GM12865 (cell line): Measurements from ENCODE around the gene CATSPER1.
"Not testable (repeated sequence)": the region's sequence is repeated elsewhere in the genome, so short reads cannot be mapped to it uniquely, and the experiment has no call there.

Source experiments
- DNase-seq: peaks from one replicate; pipeline ENCODE4 v3.0.0; 2010; ENCODE audit warnings: low read depth
- H3K4me3 ChIP-seq: 2 replicates; pipeline ENCODE4 v1.5.1; 2011; ENCODE audit warnings: mild to moderate bottlenecking, low read depth, low read length, control low read depth
- TF ChIP-seq, protein P1 (sequence below): IDR thresholded peaks from 2 replicates; pipeline ENCODE4 v1.5.1; 2011; ENCODE audit warnings: low read length, control low read depth, low read depth, inconsistent platforms; ENCODE audit not compliant: insufficient read depth; ENCODE audit errors: missing control alignments

The CATSPER1 gene

DNA sequence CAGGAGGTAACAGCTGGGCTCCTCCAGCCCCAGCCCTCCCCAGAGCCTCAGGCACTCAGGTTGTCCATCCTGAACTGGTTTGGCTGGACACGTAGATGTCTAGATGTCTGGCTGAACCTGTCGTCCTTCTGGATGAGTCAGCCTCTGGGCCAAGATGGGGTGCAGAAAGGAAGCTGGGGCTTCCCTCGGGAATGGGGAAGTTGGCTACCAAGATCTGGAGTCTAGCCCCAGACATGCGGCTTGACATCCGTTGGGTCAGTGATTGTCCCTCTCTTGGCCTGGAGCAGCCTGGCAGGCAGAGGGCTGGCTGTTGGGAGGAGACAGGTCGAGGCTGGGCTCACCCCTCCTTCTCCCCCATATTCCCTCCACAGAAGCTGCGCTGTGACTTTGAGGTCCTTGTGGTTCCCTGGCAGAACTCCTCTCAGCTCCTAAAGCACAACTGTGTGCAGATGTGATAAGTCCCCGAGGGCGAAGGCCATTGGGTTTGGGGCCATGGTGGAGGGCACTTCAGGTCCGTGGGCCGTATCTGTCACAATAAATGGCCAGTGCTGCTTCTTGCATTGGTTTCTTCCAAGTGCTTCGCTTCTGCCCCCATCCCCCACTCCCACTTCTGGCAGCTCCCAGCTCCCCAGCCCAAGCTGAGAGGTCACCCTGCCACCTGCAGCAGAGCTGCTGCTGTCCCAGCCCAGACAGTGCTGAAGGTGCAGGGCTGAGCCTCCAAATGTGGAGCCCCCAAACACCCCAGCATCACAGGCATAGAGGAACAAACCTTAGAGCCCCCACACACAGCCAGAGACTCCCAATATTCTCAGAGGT lies 13.1 kb downstream of the CATSPER1 start:
- DNase-seq = no peak
- TF ChIP-seq, protein P1, sequence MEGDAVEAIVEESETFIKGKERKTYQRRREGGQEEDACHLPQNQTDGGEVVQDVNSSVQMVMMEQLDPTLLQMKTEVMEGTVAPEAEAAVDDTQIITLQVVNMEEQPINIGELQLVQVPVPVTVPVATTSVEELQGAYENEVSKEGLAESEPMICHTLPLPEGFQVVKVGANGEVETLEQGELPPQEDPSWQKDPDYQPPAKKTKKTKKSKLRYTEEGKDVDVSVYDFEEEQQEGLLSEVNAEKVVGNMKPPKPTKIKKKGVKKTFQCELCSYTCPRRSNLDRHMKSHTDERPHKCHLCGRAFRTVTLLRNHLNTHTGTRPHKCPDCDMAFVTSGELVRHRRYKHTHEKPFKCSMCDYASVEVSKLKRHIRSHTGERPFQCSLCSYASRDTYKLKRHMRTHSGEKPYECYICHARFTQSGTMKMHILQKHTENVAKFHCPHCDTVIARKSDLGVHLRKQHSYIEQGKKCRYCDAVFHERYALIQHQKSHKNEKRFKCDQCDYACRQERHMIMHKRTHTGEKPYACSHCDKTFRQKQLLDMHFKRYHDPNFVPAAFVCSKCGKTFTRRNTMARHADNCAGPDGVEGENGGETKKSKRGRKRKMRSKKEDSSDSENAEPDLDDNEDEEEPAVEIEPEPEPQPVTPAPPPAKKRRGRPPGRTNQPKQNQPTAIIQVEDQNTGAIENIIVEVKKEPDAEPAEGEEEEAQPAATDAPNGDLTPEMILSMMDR = no peak
- H3K4me3 ChIP-seq = no peak overlapping the region

DNA sequence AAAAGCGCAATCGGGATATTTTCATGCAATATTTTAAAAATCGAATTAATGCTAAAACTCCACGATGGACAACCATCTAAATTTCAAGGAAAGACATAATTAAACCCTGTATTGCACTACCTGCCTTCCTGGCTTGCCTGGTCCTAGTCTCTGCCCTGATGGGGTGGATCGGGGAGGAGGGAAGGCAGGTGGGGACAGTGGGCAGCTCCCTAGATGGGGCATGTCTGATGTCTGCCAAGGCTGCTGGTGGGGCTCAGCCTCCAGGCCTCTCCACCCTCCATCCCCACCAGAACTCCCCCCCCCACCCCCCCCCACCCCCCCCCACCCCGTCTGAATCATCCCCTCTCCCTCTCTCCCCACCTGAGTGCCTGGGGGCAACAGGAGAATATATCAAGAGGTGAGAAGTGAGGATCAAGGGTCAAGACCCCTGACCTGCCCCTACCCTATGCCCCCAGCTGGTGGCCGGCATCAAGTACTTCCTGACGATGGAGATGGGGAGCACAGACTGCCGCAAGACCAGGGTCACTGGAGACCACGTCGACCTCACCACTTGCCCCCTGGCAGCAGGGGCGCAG lies 13.8 kb downstream of the CATSPER1 start:
- TF ChIP-seq, protein P1 = no peak
- DNase-seq = no peak
- no peak overlapping the region for H3K4me3 ChIP-seq

DNA sequence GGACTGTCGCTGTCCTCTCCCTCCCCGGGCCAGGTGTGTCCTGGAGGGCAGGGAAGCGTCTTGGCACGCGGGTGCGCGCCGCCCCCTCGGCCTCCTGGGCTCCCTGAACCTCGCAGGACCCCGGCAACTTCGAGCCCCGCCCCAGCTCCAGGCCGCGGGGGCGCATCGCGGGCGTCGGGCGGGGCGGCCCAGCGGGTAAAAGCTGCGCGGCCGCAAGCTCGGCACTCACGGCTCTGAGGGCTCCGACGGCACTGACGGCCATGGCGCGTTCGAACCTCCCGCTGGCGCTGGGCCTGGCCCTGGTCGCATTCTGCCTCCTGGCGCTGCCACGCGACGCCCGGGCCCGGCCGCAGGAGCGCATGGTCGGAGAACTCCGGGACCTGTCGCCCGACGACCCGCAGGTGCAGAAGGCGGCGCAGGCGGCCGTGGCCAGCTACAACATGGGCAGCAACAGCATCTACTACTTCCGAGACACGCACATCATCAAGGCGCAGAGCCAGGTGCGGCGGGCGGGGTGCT lies 14.4 kb downstream of the CATSPER1 start, which contains the start of gene CST6:
Gene CST6 (plus strand): TSS at position 224 of the 519 bp plus-strand sequence. CDS start 37 bp downstream, at position 261.
- no peak for DNase-seq
- H3K4me3 ChIP-seq = no peak within 1 kb of the TSS
- TF ChIP-seq, protein P1 = no peak

GRCh38 chr11:66011239-66011784 lies 15.0 kb downstream of the CATSPER1 start:
- no peak for DNase-seq

GRCh38 chr11:66010036-66010435 lies 16.2 kb downstream of the CATSPER1 start:
- not testable (repeated sequence) for H3K4me3 ChIP-seq, DNase-seq

More at GRCh38 chr11:66011239-66011784, 15.0 kb downstream of the CATSPER1 start:
- TF ChIP-seq, protein P1 = no peak
- no peak overlapping the region for H3K4me3 ChIP-seq

DNA sequence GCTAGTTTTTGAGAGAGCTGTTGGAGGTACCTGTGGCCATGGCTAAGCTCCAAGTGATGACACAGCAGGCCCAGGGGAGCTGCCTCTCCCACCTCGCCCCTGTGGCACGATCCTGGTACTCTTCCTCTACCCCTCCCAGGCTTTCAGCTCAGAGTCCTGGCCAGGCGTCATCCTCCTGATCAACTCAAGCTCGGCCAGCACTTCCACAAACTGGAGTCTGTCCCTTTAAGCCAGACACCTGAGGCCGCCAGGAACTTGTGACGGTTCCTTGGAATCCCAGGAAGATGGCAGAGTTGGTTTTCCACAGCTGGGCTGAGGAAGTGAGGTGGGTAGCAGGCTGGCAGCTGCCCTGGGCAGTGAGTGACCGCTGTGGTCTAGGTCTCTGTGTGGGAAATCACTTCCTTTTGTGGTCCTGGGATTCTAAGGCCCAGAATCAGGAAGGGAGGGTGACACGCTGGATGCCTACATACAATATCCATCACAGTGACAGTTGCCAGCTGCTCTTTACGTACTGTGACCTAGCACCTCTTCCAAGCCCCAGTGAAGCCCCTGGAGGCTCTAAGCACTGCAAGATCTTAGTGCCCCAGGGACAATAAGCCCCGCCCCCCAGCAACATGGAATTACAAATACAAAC lies 17.7 kb downstream of the CATSPER1 start:
- TF ChIP-seq, protein P1 = no peak
- no peak for DNase-seq
- no peak overlapping the region for H3K4me3 ChIP-seq

GRCh38 chr11:66008095-66008467 lies 18.2 kb downstream of the CATSPER1 start:
- TF ChIP-seq, protein P1 = no peak

More at GRCh38 chr11:66008095-66008467, 18.2 kb downstream of the CATSPER1 start:
- no peak overlapping the region for H3K4me3 ChIP-seq
- DNase-seq = no peak
